Sigmoid colon (tissue), 3 donors: ENCODE results near the gene CRABP2.
A peak's percentile ranks its signal among the peaks of the same experiment; 100 is the strongest.

ENCODE experiments used
- CTCF ChIP-seq, 4 experiments: fragments of 450-650 bp in 3 of 4; fragments of 200-600 bp in 1 of 4; IDR thresholded peaks; one replicate each; pipeline ENCODE4 v1.5.1; 2016 to 2019; ENCODE audit warnings: antibody characterized with exemption in 4 of 4, mild to moderate bottlenecking in 3 of 4, moderate library complexity in 2 of 4
- POLR2A ChIP-seq, 2 donors: fragments of 450-650 bp; IDR thresholded peaks; one replicate each; pipeline ENCODE4 v1.6.1; 2016; ENCODE audit warnings: antibody characterized with exemption in 2 of 2, mild to moderate bottlenecking in 2 of 2, moderate library complexity in 2 of 2

DNA sequence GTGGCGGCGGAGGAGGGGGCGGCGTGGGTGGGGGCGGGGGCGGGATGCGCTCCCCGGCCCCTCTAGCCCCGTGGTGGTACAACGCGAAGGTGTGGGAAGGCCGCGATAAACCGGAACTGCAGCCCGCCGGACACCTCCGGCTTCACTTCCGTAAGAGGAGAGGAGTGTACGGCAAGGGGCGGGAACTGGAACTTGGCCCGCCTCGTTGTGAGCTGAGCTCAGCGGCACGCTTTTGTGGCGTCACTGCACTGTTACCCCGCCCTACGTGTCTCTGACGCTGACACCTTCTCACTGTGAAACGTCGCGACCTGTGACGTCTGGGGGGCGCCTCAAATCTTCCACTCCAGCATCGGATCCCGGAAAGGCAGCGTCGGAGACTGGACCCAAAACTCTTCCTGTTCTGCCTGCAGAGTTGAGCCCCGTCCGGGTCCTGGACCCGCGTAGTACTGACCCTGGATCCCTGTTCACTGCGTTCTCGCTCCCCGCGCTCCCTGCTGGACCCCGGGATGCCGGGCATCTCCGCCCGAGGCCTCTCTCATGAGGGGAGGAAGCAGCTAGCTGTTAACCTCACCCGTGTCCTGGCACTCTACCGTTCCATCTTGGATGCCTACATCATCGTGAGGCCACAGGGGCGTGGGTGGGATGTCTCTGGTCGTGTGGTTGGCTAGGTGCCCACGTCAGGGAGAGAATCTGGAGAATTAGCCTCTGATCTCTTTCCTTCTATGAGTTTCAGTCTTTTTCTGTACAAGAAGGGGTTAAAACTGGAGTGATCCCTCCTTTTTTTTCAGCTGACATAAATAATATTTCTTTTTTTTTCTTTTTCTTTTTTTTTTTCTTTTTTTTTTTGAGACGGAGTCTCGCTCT, 23.4 kb upstream of the CRABP2 start, which contains the start of gene ISG20L2:
- no peak for TF ChIP-seq CTCF (IDR thresholded peaks at IDR 0.05)
- TF ChIP-seq POLR2A (IDR thresholded peaks at IDR 0.05) = peak; percentile 17 to 47
